HG03354 (cell line): Measurements from ENCODE around the gene HEPH.
"Not testable (repeated sequence)": the region's sequence is repeated elsewhere in the genome, so short reads cannot be mapped to it uniquely, and the experiment has no call there.

Source experiments
- ATAC-seq: cut with Tn5 transposase; IDR thresholded peaks from one replicate; pipeline ENCODE4 v1.9.1; 2021; ENCODE audit warnings: mild to moderate bottlenecking; ENCODE audit not compliant: unreplicated experiment, poor library complexity, severe bottlenecking

The HEPH gene

DNA sequence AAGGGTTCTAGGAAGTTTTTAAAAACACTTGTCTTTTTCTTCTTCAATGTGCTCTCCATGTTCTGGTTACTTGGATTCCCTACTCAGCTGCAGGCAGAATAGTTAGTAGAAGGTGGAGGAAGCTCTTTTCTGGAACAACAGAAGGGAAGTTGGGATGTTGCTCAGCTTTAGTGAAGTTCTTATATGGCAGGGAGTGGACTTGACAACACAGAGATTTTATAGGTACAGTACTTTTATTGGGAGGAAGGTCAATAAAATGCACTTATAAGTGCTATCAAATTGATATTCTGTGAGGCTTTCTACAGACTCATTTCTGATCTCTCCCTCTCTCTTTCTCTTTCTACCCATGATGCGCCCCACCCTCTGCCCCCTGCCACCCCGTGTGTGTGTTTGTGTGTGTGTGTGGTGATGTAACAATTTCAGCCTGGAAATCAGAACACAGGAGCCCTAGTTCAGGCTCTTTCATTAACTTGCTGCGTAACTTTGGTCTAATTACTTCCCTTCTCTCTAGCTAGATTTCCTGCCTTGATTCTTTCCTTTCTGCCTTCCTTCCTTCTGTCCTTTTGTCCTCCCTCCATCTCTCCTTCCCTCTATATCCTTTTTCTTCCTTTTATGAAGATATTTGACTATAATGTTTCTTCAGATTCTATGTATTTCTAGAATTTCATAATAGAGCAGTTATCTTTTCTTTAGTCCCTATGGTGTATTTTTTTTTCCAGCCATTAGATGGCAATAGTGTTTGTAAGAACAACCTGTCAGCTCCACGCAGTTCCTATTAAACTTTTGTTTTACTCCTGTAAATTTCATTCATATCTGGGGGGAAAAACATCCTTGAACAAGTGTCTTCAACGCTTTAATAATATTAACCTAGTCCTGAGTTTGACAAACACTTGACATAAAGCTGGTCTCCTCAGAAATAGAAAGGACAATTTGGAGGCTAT is 37.1 kb downstream of the HEPH start:
- ATAC-seq = no peak

DNA sequence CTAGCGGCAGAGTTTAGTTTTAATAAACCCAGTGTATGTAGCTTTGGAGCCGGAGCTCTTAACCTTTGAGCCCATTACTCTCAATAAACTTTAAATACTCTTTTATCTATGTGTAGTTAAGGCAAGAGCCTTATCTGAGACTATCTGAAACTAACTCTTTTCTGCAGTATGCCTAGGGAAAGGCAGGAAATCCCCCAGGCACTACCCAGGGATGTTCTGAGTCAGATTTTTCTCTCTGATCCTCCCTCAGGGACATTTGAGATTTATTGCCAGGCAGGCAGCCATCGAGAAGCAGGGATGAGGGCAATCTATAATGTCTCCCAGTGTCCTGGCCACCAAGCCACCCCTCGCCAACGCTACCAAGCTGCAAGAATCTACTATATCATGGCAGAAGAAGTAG is 39.1 kb downstream of the HEPH start:
- ATAC-seq = no peak

GRCh38 chrX:66221856-66222255 is 57.8 kb downstream of the HEPH start:
- ATAC-seq = no peak

- no peak for ATAC-seq
These were observed 68.2 kb downstream of the HEPH start for GRCh38 chrX:66232296-66232695.

GRCh38 chrX:66233209-66233608 is 69.2 kb downstream of the HEPH start:
- ATAC-seq = no peak

- ATAC-seq = not testable (repeated sequence)
These were observed 69.9 kb downstream of the HEPH start for GRCh38 chrX:66233904-66234303.

DNA sequence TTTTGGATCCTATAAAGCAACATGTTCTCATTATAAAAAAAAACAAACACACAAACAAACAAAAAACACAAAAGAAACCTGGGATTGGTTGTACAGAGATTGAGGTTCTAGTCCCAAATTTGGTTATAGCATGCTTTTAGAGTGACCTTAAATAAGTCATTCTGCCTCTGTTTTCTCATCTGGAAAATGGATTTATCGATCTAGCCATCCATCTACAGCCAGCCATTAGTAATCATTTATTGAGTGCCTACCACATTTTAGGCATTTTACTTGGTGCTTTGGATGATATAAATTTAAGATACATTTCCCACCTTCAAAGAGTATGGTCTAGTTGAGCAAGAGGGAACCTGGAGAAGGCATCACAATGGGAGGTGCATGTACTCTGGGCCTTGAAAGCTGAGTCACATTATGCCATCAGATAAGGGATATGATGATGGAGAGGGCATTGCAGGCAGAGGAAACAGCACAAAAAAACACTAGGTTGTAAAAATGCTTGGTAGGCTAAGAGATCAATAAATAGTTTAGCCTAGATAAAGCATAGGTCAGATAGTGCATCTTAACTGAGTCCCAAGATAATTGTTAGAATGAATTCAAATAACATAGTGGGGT is 91.4 kb downstream of the HEPH start:
- ATAC-seq = no peak

- no peak for ATAC-seq
These were observed 98.8 kb downstream of the HEPH start for GRCh38 chrX:66262807-66263206.
